H9 (cell line): Measurements from ENCODE around the gene TSC22D3. TPM values are rescaled to one million over a fixed set of nuclear protein-coding genes. Genes with fewer than 3 reads are reported as not detected.

Experiments
- DNase-seq: peaks from one replicate; pipeline ENCODE4 v3.0.0-alpha.2; 2017
- H2AFZ ChIP-seq: one replicate; pipeline ENCODE4 v1.6.1; 2013; ENCODE audit warnings: mild to moderate bottlenecking, low read length, control low read depth, moderate library complexity
- H2AK5ac ChIP-seq: 2 replicates; pipeline ENCODE4 v1.6.1; 2013; ENCODE audit warnings: low read length, control low read depth, mixed read lengths; ENCODE audit not compliant: insufficient read length
- H2BK120ac ChIP-seq: one replicate; pipeline ENCODE4 v1.6.1; 2013; ENCODE audit warnings: low read depth, mild to moderate bottlenecking, low read length, control low read depth, inconsistent platforms; ENCODE audit not compliant: poor library complexity, severe bottlenecking
- H2BK12ac ChIP-seq: 2 replicates; pipeline ENCODE4 v1.6.1; 2013; ENCODE audit warnings: low read length, control low read depth, mixed read lengths, low read depth; ENCODE audit not compliant: insufficient read length
- H2BK15ac ChIP-seq: 2 replicates; pipeline ENCODE4 v1.6.1; 2013; ENCODE audit warnings: low read depth, low read length, control low read depth
- H2BK20ac ChIP-seq: one replicate; pipeline ENCODE4 v1.6.1; 2013; ENCODE audit warnings: low read depth, mild to moderate bottlenecking, low read length, control low read depth, inconsistent platforms; ENCODE audit not compliant: poor library complexity, severe bottlenecking
- H2BK5ac ChIP-seq: 2 replicates; pipeline ENCODE4 v1.6.1; 2013; ENCODE audit warnings: low read length, control low read depth, mixed read lengths; ENCODE audit not compliant: insufficient read length
- H3K14ac ChIP-seq: 2 replicates; pipeline ENCODE4 v1.6.1; 2013; ENCODE audit warnings: low read length, control low read depth; ENCODE audit not compliant: insufficient read depth
- H3K18ac ChIP-seq: 2 replicates; pipeline ENCODE4 v1.6.1; 2013; ENCODE audit warnings: low read depth, mild to moderate bottlenecking, mixed read lengths, low read length, control low read depth; ENCODE audit not compliant: insufficient read length
- H3K23ac ChIP-seq: 2 replicates; pipeline ENCODE4 v1.6.1; 2013; ENCODE audit warnings: low read length, control low read depth, mixed read lengths, low read depth; ENCODE audit not compliant: insufficient read length
- H3K23me2 ChIP-seq: 2 replicates; pipeline ENCODE4 v1.6.1; 2013; ENCODE audit warnings: low read depth, mild to moderate bottlenecking, mixed read lengths, low read length, control low read depth; ENCODE audit not compliant: insufficient read length, poor library complexity, severe bottlenecking
- H3K27ac ChIP-seq: 2 replicates; pipeline ENCODE4 v1.5.1; 2013; ENCODE audit warnings: low read length, control low read depth, mixed read lengths, low read depth; ENCODE audit not compliant: insufficient read length
- H3K27me3 ChIP-seq: 2 replicates; pipeline ENCODE4 v1.6.1; 2013; ENCODE audit warnings: low read length, control low read depth, inconsistent platforms; ENCODE audit not compliant: insufficient read depth
- H3K4ac ChIP-seq: 2 replicates; pipeline ENCODE4 v1.6.1; 2013; ENCODE audit warnings: low read depth, mild to moderate bottlenecking, control low read depth, inconsistent platforms, low read length, moderate library complexity
- H3K4me1 ChIP-seq: 2 replicates; pipeline ENCODE4 v1.6.1; 2013; ENCODE audit warnings: low read length, control low read depth, inconsistent platforms; ENCODE audit not compliant: insufficient read depth
- H3K4me2 ChIP-seq: 2 replicates; pipeline ENCODE4 v1.6.1; 2013; ENCODE audit warnings: low read length, control low read depth, mixed read lengths; ENCODE audit not compliant: insufficient read length, insufficient read depth
- H3K56ac ChIP-seq: 2 replicates; pipeline ENCODE4 v1.6.1; 2013; ENCODE audit warnings: low read depth, mild to moderate bottlenecking, mixed read lengths, low read length, control low read depth; ENCODE audit not compliant: insufficient read length
- H3K79me1 ChIP-seq: 2 replicates; pipeline ENCODE4 v1.6.1; 2013; ENCODE audit warnings: low read depth, mild to moderate bottlenecking, moderate library complexity, low read length, control low read depth, inconsistent platforms; ENCODE audit not compliant: insufficient read depth, poor library complexity, severe bottlenecking
- H3K79me2 ChIP-seq: 2 replicates; pipeline ENCODE4 v1.6.1; 2013; ENCODE audit warnings: low read length, control low read depth, inconsistent platforms; ENCODE audit not compliant: insufficient read depth
- H3K9ac ChIP-seq: 2 replicates; pipeline ENCODE4 v1.6.1; 2013; ENCODE audit warnings: low read length, control low read depth, mixed read lengths; ENCODE audit not compliant: insufficient read length; ENCODE audit errors: extremely low read depth
- H3K9me3 ChIP-seq: one replicate; pipeline ENCODE4 v1.6.1; 2013; ENCODE audit warnings: low read depth, low read length, inconsistent platforms; ENCODE audit not compliant: control insufficient read depth
- H3T11ph ChIP-seq: one replicate; pipeline ENCODE4 v1.6.1; 2013; ENCODE audit warnings: mild to moderate bottlenecking, low read length, control low read depth, inconsistent platforms
- H4K20me1 ChIP-seq: one replicate; pipeline ENCODE4 v1.6.1; 2013; ENCODE audit not compliant: control insufficient read depth, insufficient read length, insufficient read depth
- H4K5ac ChIP-seq: 2 replicates; pipeline ENCODE4 v1.6.1; 2013; ENCODE audit warnings: low read depth, mild to moderate bottlenecking, mixed read lengths, low read length, control low read depth; ENCODE audit not compliant: insufficient read length
- H4K8ac ChIP-seq: replicated peaks from 2 replicates; pipeline ENCODE4 v1.6.1; 2013; ENCODE audit warnings: low read length, control low read depth, mixed read lengths, low read depth; ENCODE audit not compliant: insufficient read length
- H4K91ac ChIP-seq: 2 replicates; pipeline ENCODE4 v1.6.1; 2013; ENCODE audit warnings: low read depth, mild to moderate bottlenecking, moderate library complexity, mixed read lengths, low read length, control low read depth; ENCODE audit not compliant: insufficient read length
- H3K27ac Mint-ChIP-seq, 3 experiments: 2 replicates in 2 of 3; 3 replicates in 1 of 3; pipeline ENCODE4 v1.8.0; 2020 to 2021; ENCODE audit warnings: mixed read lengths in 3 of 3, mild to moderate bottlenecking in 1 of 3, moderate library complexity in 1 of 3
- H3K27me3 Mint-ChIP-seq: 2 replicates; pipeline ENCODE4 v1.8.0; 2021; ENCODE audit warnings: low read depth, mild to moderate bottlenecking, moderate library complexity, mixed read lengths
- H3K36me3 Mint-ChIP-seq, 3 experiments: 2 replicates in 2 of 3; 3 replicates in 1 of 3; pipeline ENCODE4 v1.8.0; 2020 to 2021; ENCODE audit warnings: low read depth in 3 of 3, mixed read lengths in 3 of 3; ENCODE audit not compliant: insufficient read depth in 1 of 3
- H3K4me1 Mint-ChIP-seq, 2 experiments: 2 replicates each; pipeline ENCODE4 v1.8.0; 2020; ENCODE audit warnings: mixed read lengths in 2 of 2
- H3K4me3 Mint-ChIP-seq, 2 experiments: 2 replicates in 1 of 2; 3 replicates in 1 of 2; pipeline ENCODE4 v1.8.0; 2020 to 2021; ENCODE audit warnings: mild to moderate bottlenecking in 2 of 2, mixed read lengths in 2 of 2, moderate library complexity in 1 of 2
- H3K9me3 Mint-ChIP-seq, 2 experiments: 2 replicates in 1 of 2; 3 replicates in 1 of 2; pipeline ENCODE4 v1.8.0; 2020; ENCODE audit warnings: mild to moderate bottlenecking in 2 of 2, mixed read lengths in 2 of 2, moderate library complexity in 1 of 2
- WGBS: extraction: QIAGEN DNeasy Blood & Tissue Kit; methylation state at CpG from one replicate; pipeline ENCODE4 v1.1.7; 2013; ENCODE audit warnings: missing lambda C conversion rate, low lambda C conversion rate, mixed read lengths; ENCODE audit not compliant: insufficient read length; ENCODE audit errors: extremely low coverage; 5-methylcytosine and 5-hydroxymethylcytosine counted together
- total RNA-seq: library from RNA; stranded (reverse); gene quantifications from 2 replicates; pipeline ENCODE4 v1.2.1, GENCODE V29; 2021
- TF ChIP-seq, protein P1 (sequence below): fragments of 200-600 bp; sonication (generic); conservative IDR thresholded peaks from 3 replicates; pipeline ENCODE4 v1.8.0; 2021; ENCODE audit warnings: antibody characterized with exemption, mild to moderate bottlenecking

The TSC22D3 gene
- total RNA-seq, 1 experiment from 2014 or later: 10.5 TPM

DNA sequence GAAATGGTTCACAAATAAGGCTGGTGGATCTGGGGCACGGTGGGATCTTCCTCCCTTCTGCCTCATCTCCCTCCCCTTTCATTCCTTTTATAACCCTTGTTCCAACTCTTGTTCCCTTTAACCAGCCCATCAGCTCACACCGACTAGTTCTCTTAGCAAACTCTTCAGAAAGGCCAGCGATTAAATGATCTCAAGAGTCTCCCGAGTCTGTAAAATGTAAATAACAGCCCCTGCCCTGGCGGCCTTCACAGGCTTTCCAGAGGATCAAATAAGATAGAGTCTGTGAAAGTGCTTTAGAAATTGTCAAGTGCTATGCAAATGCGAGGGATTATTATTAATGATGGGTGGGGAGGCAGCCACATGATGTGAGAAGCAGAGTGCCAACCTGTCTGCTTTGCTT is 27.1 kb downstream of the TSC22D3 start:
- peaks cover 6% of the 10 kb centered on the region; the same call in 1 of the 2 replicates for H3K4me1 ChIP-seq
- DNase-seq: no peak
- no peaks in the 10 kb centered on the region for H4K20me1 ChIP-seq
- no peaks in the 10 kb centered on the region for H3K79me1 ChIP-seq
- Mint-ChIP-seq H3K9me3 (peaks cover 0 to 49% of the 10 kb centered on the region in 2 experiments; a peak in 2 of 5 replicates), H3K4me1 (peaks cover 17 to 24% of the 10 kb centered on the region in 2 experiments), H3K27ac (no peak overlapping the region), H3K36me3 (peaks cover 0 to 2% (median 0%) of the 10 kb centered on the region in 3 experiments; a peak in 2 of 7 replicates), H3K4me3 (no peak overlapping the region), H3K27me3 (peaks cover 3% of the 10 kb centered on the region)
- H3K56ac ChIP-seq: no peak overlapping the region
- H3K79me2 ChIP-seq: no peaks in the 10 kb centered on the region
- TF ChIP-seq, protein P1, sequence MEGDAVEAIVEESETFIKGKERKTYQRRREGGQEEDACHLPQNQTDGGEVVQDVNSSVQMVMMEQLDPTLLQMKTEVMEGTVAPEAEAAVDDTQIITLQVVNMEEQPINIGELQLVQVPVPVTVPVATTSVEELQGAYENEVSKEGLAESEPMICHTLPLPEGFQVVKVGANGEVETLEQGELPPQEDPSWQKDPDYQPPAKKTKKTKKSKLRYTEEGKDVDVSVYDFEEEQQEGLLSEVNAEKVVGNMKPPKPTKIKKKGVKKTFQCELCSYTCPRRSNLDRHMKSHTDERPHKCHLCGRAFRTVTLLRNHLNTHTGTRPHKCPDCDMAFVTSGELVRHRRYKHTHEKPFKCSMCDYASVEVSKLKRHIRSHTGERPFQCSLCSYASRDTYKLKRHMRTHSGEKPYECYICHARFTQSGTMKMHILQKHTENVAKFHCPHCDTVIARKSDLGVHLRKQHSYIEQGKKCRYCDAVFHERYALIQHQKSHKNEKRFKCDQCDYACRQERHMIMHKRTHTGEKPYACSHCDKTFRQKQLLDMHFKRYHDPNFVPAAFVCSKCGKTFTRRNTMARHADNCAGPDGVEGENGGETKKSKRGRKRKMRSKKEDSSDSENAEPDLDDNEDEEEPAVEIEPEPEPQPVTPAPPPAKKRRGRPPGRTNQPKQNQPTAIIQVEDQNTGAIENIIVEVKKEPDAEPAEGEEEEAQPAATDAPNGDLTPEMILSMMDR: no peak
- no peaks in the 10 kb centered on the region; the same call in 1 of the 2 replicates for H3K27me3 ChIP-seq
- H4K5ac ChIP-seq: no peak overlapping the region
- H3K4ac ChIP-seq: no peak overlapping the region
- no peak overlapping the region for H2AK5ac ChIP-seq
- H4K91ac ChIP-seq: no peak overlapping the region
- H2AFZ ChIP-seq: no peak overlapping the region
- no peak overlapping the region for H3K23ac ChIP-seq
- no peak overlapping the region for H3K4me2 ChIP-seq
- H2BK5ac ChIP-seq: no peak overlapping the region
- no peak overlapping the region for H4K8ac ChIP-seq
- WGBS: no CpG with 5 or more reads among the region's 6 CpGs
- H2BK12ac ChIP-seq: no peak overlapping the region
- H3T11ph ChIP-seq: no peak overlapping the region
- no peaks in the 10 kb centered on the region for H3K23me2 ChIP-seq
- no peak overlapping the region for H3K14ac ChIP-seq
- no peak overlapping the region for H3K18ac ChIP-seq
- no peaks in the 10 kb centered on the region for H3K9me3 ChIP-seq
- no peak overlapping the region for H2BK15ac ChIP-seq
- no peak overlapping the region for H3K27ac ChIP-seq
- no peak overlapping the region for H3K9ac ChIP-seq
- H2BK120ac ChIP-seq: no peak overlapping the region
- no peak overlapping the region for H2BK20ac ChIP-seq
